GF-D8 (cell line): ENCODE measurements around the gene TRMT11.
"Not testable (repeated sequence)": the region's sequence is repeated elsewhere in the genome, so short reads cannot be mapped to it uniquely, and the experiment has no call there.

Experiments used
- DNase-seq: peaks from one replicate; lab custom pipeline; 2025; lab: John Stamatoyannopoulos, UW

Gene TRMT11

DNA sequence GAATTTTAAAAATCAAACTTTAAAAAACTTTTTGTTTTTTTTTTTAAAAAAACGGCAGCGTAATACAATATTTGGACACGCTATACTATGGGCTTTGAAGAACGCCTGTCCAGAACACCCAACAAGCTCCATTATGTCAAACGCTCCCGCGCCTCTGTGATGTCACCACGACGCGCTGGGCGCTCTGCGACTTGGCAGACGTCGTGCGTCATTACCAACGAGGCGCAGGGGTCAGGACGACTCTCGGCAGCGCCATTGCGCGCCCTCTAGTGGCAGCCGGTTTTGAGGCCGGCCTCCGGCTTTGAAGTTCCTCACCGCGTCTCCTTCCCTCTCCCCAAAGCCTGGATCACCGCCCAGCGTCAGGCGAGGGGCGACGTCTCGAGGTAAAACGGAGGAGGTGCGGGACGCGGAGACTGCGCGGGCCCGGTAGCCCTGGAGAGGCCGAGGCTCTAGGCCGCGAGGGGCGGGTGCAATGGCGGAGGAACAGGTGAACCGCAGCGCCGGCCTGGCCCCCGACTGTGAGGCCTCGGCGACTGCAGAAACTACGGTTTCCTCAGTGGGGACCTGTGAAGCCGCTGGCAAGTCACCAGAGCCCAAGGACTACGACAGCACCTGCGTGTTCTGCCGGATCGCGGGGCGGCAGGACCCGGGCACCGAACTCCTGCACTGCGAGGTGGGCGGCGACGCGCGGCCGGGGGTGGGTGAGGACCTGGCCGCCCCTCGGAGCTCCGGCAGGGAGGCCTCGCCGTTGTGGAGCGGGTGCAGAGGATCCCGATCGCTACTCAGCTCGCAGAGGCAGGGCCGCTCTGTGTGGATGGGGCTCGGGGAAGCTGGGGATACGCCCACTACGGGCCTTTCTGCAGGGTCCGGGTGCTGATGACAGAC, 29.6 kb upstream of the TRMT11 start, which contains the start of gene HINT3:
Gene HINT3 (plus strand): TSS at position 265 of the 885 bp plus-strand sequence. CDS start 208 bp downstream, at position 473.
- peak; percentile 93 for DNase-seq

- no peak for DNase-seq
Measured at GRCh38 chr6:125957391-125957693, 29.0 kb upstream of the TRMT11 start.

DNA sequence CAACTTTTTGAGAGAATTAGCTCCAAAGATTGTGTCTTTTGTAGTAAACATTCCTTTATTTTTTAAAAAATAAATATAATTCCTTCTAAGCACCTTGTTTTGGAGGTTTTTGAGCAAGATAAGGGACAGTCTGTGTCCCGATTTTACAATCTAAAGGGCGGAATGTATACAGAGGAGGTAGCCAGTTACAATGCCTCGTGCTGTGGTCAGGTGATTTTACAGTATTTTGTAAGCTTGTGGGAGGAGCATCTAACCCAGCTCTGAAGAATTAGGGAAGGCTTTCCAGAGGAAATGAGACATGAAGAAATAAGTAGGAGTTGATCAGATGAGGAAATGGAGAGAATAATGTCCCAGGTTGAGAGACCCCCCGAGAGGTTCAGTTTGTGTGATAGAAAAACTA, 28.5 kb upstream of the TRMT11 start:
- peak; percentile 63 for DNase-seq

DNA sequence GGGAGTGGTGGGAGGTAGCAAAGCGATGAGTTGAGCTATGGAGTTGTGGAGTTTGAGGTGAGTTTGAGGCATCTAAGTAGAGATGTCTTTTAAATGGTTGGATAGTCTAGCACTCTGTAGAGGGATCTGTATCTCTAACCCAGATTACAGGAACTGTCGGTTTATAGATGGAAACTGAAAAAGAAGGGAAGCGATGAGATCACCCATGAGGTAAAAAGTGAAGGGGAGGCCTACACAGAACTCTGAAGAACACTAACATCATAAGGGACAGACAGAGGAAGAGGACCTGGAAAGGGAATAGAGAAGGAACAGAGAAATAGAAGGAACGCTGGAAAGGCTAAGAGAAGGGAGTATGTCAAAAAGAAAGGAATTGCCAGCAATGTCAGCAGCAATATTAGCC, 27.3 kb upstream of the TRMT11 start:
- no peak for DNase-seq

DNA sequence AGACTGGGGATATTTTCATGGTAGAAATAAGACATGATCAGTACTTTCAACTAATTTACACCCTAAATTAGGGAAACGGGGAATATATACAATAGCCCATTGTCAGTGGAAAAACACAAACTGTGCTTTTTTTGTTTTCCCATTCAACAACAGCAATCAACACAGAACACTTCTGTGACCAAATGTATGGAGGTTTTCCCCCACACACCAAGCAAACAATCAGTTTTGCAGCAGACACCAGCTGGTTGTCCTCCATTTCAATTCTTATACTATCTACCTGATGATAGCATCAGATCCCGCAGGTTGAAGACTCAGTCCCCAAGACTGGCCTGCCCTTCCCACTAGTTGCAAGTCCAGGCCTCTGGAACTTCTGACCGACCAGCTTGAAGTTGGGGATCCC, 25.2 kb upstream of the TRMT11 start:
- DNase-seq: no peak

GRCh38 chr6:125962900-125963497, 23.3 kb upstream of the TRMT11 start:
- no peak for DNase-seq

GRCh38 chr6:125963817-125964216, 22.5 kb upstream of the TRMT11 start:
- no peak for DNase-seq

GRCh38 chr6:125966569-125966968, 19.8 kb upstream of the TRMT11 start:
- DNase-seq: no peak

GRCh38 chr6:125968493-125968892, 17.8 kb upstream of the TRMT11 start:
- no peak for DNase-seq

DNA sequence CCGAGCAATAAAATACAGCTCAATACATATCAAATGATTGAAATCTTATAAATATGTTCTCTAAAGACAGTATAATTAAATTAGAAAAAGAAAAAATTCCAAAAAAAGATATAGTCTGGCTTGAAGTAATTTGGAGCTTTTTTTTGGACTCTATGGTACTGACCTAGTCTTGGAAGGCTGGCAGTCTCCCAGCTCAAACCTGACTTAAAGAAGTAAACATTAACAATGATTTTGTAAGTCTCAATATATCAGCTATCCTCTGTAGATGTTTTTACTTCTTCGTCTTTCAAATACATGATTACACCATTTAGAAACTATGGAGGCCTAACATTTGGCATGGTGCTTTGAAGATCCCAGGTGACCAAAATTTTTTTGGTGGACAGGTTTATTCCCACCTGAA, 15.6 kb upstream of the TRMT11 start:
- no peak for DNase-seq

DNA sequence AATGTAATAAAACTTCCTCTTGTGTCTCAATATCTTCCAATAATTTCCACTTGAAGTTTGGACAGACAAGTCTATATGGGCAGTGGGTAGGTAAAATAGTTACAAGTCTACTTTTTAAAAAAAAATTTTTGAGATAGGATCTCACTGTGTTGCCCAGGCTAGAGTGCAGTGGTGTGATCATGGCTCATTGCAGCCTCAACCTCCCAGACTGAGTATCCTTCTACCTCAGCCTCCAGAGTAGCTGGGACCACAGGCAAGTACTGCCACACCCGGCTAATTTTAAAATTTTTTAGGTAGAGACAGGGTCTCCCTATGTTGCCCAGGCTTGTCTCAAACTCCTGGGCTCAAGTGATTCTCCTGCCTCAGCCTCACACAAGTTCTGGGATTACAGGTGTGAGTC, 13.9 kb upstream of the TRMT11 start:
- DNase-seq: not testable (repeated sequence)

GRCh38 chr6:125974214-125974866, 12.0 kb upstream of the TRMT11 start:
- DNase-seq: peak; percentile 30

- no peak for DNase-seq
Measured at GRCh38 chr6:125979101-125979500, 7.2 kb upstream of the TRMT11 start.

DNA sequence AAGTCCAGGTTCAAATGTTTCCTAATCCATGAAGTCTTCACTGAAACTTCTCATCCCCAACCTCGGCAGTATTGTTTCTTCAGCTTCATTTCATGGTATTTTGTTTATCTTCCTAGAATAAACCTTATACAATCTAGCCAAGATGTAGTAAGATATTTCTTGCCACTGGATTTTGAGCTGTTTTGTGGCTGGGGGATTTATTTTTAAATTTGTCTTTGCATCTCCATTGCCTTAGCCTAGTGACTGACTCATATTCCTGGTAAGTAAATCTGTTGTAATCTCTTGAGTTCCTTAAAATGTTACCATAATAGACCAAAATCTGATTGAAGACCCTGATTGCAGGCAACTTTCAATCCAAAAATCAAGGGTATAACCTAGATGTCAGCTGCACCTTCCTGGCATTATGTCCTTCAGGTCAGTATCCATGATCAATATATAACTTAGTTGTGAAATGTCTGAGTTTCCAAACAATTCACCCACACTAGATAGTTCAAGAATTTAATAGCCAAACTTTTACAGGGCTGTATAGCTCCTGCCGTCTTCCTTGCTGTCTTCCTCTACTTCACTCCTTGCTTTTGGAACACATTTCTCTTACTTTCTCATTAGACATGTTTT, 4.7 kb upstream of the TRMT11 start:
- DNase-seq: no peak

DNA sequence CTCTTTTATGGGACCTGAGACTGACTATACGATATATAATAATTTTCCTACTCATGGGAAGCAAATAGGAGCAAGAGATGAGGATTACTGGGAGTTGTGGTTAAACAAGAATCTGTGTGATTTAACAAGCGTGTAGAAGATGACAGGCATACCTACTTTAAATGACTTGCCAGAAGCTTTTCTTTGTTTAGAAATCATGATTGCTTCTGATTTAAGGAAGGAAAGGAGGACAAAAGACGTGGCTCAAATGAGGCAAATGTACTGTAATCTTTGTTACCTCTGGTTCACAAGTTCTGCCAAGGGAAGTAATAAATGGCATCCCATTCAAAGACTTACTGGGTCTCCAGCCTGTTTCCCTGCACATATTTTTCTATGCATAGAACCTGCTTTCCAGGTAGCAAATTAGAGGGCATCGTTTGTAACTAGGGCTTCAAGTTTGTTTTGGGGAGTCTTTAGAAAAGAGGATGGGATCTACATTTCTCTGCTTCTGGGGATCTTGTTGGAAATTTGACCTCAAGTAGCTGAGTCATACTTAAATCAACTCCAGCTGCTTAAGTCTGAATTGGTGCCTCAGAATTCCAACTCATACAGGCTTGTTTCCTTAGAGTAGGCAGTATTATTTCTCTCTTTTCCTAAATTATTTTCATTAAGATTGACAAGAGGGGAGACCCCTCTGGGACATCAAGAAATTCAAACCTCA, 2.9 kb upstream of the TRMT11 start:
- DNase-seq: no peak

GRCh38 chr6:125984311-125984710, 2.0 kb upstream of the TRMT11 start:
- no peak for DNase-seq

DNA sequence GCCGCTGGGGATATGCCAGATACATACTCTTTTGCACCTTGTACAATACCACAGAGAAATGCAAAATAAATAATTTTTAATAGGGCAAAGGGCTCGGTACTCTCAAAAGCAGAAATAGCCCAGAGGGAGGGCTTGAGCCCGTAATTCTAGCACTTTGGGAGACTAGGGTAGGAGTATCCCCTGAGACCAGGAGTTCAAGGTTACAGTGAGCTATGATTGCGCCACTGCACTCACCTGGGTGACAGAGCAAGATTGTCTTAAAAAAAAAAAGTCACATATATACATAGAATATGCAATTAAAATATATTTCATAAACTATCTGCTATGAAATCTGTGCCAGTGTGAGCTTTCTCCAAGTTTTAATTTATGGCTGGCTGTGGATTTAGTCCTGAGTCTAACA, 818 bp upstream of the TRMT11 start:
- DNase-seq: no peak

- no peak for DNase-seq
Measured at GRCh38 chr6:125985979-125986300, 400 bp upstream of the TRMT11 start.

GRCh38 chr6:125987026-125987617, 782 bp downstream of the TRMT11 start:
- DNase-seq: no peak

DNA sequence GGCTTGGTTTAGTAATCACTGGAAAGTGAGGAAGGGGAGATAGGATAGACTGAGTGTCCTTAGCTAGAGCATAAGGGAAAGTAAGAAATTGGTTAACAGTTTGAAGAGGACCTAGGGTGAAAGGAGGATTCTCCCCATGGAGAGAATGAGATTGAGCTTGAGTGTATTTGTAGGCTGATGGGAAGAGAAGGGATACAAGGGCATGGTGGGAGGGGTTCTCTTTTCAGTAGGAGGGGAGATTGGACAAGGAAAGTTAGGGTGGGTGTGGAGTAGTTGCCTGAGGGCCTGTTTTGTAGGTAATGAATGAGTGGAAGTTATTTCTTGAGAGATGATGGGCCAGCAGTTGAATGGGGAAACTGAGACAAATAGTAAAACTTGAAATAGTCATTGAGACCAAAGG, 1.9 kb downstream of the TRMT11 start:
- no peak for DNase-seq

DNA sequence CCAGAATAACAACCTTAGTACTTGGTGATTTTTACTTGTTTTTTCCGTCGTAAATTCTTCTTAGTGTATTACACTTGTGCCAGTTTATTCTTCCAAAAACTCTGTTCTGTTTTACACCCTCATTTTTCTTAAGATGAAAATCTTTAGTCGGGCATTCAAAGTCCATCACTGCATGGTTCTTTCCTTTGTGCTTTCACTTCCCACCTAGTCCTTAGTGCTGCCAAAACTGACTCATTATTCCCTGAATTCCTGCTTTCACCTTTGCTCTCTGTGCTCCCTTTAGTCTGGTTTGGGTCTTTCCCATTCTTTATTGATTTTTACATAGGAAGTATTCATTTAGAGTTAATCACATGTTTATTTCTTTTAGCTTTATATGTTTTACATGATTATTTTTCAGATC, 3.3 kb downstream of the TRMT11 start:
- no peak for DNase-seq

DNA sequence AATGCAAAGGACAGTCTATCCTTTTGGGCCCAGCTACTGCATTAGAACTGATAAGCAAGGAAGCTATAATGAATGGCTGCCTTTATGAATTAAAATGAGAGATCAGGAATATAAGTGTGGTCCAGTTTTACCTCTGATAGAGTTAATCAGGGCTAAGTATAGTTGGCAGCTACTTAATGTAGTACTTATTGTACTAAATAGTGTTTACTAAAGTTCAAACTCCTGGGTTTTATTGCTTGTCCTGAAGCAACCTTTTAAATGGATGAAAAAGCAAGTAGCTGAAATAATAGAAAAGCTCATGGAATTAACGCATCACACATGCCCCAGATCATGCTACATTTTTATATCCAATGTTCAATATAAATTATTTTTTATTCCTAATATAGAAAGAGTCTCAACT, 5.3 kb downstream of the TRMT11 start:
- no peak for DNase-seq
